ENCODE results near the gene GLG1. TPM values are rescaled to one million over a fixed set of nuclear protein-coding genes. Genes with fewer than 3 reads are reported as not detected.
"Not testable (repeated sequence)": the region's sequence is repeated elsewhere in the genome, so short reads cannot be mapped to it uniquely, and the experiment has no call there.

The GLG1 gene
- total and polyA plus RNA-seq, 2 donors: 74.8 to 164 TPM

DNA sequence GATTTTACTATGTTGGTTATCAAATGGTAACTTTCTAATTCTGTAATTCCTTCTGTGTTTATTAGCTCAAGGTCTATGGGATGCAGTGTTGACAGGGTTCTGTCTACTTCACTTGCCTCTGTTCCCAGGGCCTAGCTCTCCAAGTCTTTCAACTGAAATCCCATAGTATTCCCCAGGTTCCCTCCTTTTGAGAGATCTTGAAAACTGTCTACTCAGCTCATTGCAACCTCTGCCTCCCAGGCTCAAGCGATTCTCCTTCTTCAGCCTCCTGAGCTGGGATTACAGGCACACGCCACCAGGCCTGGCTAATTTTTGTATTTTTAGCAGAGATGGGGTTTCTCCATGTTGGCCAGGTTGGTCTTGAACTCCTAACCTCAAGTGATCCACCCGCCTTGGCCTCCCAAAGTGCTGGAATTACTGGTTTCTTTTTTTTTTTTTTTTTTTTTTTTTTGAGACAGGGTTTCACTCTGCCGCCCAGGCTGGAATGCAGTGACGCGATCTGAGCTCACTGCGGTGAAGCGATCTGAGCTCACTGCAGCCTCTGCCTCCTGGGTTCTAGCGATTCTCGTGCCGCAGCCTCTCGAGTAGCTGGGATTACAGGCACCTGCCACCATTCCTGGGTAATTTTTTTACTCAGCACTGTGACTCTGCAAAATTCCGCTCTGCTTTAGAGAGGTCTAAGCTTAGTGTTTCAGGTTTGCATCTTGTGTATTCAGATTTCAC, 163.1 kb downstream of the GLG1 start:
- H3K4me3 ChIP-seq (ENCODE audit: low read depth, low read length); H3K36me3 ChIP-seq (ENCODE audit: insufficient read depth); H3K27ac ChIP-seq (ENCODE audit: low read depth); H3K4me1 ChIP-seq (ENCODE audit: insufficient read depth); DNase-seq (ENCODE audit: extremely low spot score): not testable (repeated sequence)
- WGBS: 96% methylated on average over 13 of the region's 13 CpGs

DNA sequence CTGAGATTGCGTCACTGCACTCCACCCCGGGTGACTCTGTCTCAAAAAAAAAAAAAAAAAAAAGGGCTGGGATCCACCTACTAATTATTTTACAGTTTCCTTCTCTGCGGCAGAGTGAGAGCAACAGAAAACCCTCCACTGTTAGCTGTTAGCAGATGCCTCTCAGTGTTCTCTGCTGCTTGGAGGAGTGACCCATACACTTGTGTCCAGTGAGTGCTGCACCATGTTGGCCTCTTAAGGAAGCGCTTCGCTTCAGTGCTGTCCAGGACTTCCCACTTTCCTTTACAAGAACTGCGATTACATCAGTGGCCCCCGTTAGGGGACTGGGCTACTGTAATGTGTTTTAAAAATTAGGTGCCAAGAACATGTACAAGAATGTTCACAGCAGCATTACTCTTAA, 167.2 kb downstream of the GLG1 start:
- Histone ChIP-seq H3K36me3 (ENCODE audit: insufficient read depth) (no peaks in the 10 kb centered on the region), H3K4me3 (ENCODE audit: low read depth, low read length) (no peak overlapping the region), H3K4me1 (ENCODE audit: insufficient read depth) (no peaks in the 10 kb centered on the region), H3K27ac (ENCODE audit: low read depth) (no peak overlapping the region)
- 67% methylated on average over 7 of the region's 7 CpGs for WGBS
- DNase-seq (ENCODE audit: extremely low spot score): no peak

DNA sequence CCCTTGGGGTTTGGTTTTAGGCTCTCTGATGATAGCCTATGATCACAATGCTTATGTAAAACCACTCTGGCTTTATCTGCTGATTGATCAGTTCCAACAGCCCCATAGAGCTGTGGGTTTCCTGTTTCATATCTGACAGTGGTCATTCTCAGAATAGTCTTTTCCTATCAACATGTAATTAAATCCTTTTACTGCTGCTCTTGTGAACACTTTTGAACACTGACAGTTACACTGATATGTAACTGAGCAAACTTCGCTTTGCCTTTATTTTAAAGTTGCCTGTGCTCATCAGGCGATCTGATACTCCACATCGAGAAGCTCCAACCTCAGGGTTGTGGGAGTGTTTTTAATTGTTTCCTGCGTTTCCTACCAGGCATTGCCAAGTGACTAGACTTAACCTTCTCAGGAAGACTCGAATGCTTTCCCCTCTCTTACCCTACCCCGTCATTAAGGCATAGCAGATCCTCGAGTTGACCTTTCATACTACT, 168.4 kb downstream of the GLG1 start:
- H3K27ac ChIP-seq (ENCODE audit: low read depth): no peak overlapping the region
- H3K4me1 ChIP-seq (ENCODE audit: insufficient read depth): no peaks in the 10 kb centered on the region
- H3K4me3 ChIP-seq (ENCODE audit: low read depth, low read length): no peak overlapping the region
- WGBS: 72% methylated on average over 7 of the region's 7 CpGs
- DNase-seq (ENCODE audit: extremely low spot score): no peak
- no peaks in the 10 kb centered on the region for H3K36me3 ChIP-seq (ENCODE audit: insufficient read depth)

DNA sequence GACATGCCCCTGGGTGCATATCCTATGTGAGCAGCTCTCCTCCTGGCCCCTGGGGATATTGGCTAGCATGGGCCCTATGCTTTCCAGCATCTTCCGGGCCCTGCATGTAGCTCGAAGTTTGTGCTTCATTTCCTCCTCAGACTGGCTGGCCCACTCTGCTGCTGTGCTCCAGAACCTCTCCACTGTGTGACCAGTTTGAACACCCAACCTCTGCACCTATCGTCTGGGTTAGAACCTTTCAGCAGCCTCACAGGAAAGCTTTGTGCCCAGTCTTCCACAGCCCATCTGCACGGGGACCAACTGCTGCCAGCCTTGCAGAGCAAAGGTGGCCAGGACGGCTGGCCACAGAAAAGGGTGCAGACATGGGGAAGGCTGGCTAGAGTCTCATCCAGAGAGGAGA, 175.4 kb downstream of the GLG1 start:
- 85% methylated on average over 5 of the region's 5 CpGs for WGBS
- no peak overlapping the region for H3K4me3 ChIP-seq (ENCODE audit: low read depth, low read length)
- no peaks in the 10 kb centered on the region for H3K36me3 ChIP-seq (ENCODE audit: insufficient read depth)
- no peaks in the 10 kb centered on the region for H3K4me1 ChIP-seq (ENCODE audit: insufficient read depth)
- no peak for DNase-seq (ENCODE audit: extremely low spot score)
- H3K27ac ChIP-seq (ENCODE audit: low read depth): no peak overlapping the region

DNA sequence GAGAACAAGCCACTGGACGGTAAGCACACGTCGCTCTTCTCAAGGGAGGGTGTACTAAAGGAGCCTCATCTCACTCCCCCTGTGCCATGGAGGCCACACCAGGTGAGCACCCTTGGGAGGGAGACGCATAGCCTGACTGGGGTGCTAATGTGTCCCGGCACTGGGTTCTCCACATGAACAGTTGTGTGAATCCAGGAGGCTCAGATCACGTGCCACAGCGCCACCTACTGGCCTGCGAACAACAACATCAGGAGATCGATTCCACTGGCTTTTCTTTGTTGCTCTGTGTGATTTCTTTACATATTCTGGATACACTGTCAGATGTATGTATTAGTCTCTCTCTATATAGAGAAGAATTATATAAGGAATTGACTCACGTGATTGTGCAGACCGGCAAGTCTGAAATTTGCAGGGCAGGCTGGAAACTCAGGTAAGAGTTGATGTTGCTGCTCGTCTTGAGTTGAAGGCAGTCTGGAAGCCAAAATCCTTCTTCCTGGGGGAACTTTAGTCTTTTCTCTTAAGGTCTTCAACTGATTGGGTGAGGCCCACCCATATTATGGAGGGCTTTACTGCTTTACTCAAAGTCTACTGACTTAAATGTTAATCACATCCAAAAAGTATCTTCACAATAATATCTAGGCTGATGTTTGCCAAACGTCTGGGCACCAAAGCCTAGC, 176.7 kb downstream of the GLG1 start:
- WGBS: 30% methylated on average over 13 of the region's 13 CpGs
- not testable (repeated sequence) for H3K4me3 ChIP-seq (ENCODE audit: low read depth, low read length); H3K36me3 ChIP-seq (ENCODE audit: insufficient read depth); DNase-seq (ENCODE audit: extremely low spot score); H3K27ac ChIP-seq (ENCODE audit: low read depth); H3K4me1 ChIP-seq (ENCODE audit: insufficient read depth)

DNA sequence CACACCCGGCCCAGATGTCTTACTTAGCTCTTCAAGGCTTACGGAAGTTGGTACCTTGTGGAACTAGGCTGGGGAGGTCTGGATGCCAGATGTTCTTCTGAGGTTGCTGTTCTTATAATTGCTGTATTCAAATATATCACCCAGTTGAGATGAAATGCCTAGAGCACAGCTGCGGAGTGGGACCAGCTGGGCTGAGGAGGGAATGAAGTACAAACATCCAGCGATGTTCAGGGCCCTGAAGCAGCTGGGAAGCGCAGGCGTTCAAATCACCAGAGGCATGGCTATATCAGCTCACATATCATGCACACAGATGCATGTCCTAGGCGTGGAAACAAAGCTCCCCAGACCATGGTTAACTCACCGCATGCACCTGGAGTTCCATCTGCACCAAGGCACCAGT, 178.4 kb downstream of the GLG1 start:
- not testable (repeated sequence) for H3K4me1 ChIP-seq (ENCODE audit: insufficient read depth); H3K4me3 ChIP-seq (ENCODE audit: low read depth, low read length); DNase-seq (ENCODE audit: extremely low spot score); H3K27ac ChIP-seq (ENCODE audit: low read depth); H3K36me3 ChIP-seq (ENCODE audit: insufficient read depth)
- 68% methylated on average over 3 of the region's 8 CpGs for WGBS

DNA sequence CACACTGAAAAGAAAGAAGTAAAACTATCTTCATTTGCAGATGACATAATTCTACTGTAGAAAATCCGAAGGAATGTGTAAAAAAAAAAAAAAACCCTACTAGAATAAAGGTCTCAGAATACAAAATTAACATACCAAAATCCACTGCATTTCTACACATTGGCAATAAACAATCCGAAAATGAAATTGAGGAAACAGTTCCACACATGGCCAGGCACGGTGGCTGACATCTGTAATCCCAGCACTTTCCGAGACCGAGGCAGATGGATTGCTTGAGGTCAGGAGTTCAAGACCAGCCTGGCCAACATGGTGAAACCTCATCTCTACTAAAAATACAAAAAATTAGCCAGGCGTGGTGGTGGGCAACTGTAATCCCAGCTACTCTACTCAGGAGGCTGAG, 181.2 kb downstream of the GLG1 start:
- not testable (repeated sequence) for DNase-seq (ENCODE audit: extremely low spot score); H3K27ac ChIP-seq (ENCODE audit: low read depth); H3K36me3 ChIP-seq (ENCODE audit: insufficient read depth); H3K4me3 ChIP-seq (ENCODE audit: low read depth, low read length); H3K4me1 ChIP-seq (ENCODE audit: insufficient read depth)
- 57% methylated on average over 6 of the region's 6 CpGs for WGBS

DNA sequence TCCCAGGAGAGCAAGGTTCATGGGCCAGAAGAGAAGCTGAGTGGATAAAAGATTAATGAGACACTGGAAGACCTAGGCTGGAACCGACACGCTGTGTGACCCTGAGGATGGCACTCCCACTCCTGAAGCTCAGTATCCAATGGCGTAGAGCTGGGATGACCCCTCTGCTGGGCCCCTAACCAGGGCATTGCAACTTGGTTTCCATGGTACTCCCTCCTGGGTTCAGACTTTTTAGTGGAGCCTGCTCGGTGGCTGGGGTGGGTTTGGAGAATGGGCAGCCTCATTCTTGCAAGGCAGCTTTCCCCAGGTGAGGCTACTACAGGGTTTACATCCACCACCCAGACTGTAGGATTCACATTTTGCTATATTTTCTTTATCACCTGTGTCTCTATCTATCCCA, 183.2 kb downstream of the GLG1 start:
- 89% methylated on average over 4 of the region's 4 CpGs for WGBS
- DNase-seq (ENCODE audit: extremely low spot score); H3K36me3 ChIP-seq (ENCODE audit: insufficient read depth); H3K4me3 ChIP-seq (ENCODE audit: low read depth, low read length); H3K27ac ChIP-seq (ENCODE audit: low read depth); H3K4me1 ChIP-seq (ENCODE audit: insufficient read depth): not testable (repeated sequence)

DNA sequence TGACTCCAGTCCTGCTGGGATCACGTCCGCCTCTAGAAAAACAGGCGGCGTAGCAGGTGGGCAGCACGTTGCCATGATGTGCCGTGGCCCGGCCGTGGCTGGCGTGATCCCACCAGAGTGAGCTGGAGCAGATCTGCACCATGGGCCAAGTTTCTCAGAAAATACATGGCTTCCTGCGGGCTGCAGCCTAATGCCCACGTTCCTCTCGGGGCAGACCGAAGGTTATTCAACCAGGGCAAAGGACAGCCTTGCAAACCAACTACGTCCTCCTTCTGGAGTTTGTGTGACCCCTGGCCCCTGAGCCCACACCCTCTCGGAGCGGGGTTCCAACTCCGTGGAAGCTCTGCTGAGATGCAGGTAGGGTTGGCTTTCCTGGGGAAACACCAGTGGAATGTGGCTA, 184.8 kb downstream of the GLG1 start:
- not testable (repeated sequence) for H3K36me3 ChIP-seq (ENCODE audit: insufficient read depth); H3K4me3 ChIP-seq (ENCODE audit: low read depth, low read length); H3K4me1 ChIP-seq (ENCODE audit: insufficient read depth); H3K27ac ChIP-seq (ENCODE audit: low read depth); DNase-seq (ENCODE audit: extremely low spot score)
- WGBS: 86% methylated on average over 5 of the region's 17 CpGs

DNA sequence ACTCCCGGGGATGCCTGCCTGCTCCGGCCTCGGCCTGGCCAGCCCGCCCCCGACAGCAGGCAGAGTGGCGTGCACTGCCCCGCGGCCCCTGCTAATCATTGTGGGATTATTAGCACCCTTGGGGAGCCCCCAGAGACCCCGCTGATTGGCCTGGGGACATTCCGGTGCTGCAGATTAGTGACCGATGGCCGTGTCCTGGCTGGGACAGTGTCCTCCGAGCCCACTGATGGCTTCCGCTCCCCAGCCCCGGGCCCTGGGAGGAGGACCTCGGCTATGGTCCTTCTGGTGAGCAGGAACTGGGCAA, 185.5 kb downstream of the GLG1 start:
- H3K4me3 ChIP-seq (ENCODE audit: low read depth, low read length); H3K27ac ChIP-seq (ENCODE audit: low read depth); H3K4me1 ChIP-seq (ENCODE audit: insufficient read depth); DNase-seq (ENCODE audit: extremely low spot score); H3K36me3 ChIP-seq (ENCODE audit: insufficient read depth): not testable (repeated sequence)
- WGBS: 77% methylated on average over 6 of the region's 16 CpGs

DNA sequence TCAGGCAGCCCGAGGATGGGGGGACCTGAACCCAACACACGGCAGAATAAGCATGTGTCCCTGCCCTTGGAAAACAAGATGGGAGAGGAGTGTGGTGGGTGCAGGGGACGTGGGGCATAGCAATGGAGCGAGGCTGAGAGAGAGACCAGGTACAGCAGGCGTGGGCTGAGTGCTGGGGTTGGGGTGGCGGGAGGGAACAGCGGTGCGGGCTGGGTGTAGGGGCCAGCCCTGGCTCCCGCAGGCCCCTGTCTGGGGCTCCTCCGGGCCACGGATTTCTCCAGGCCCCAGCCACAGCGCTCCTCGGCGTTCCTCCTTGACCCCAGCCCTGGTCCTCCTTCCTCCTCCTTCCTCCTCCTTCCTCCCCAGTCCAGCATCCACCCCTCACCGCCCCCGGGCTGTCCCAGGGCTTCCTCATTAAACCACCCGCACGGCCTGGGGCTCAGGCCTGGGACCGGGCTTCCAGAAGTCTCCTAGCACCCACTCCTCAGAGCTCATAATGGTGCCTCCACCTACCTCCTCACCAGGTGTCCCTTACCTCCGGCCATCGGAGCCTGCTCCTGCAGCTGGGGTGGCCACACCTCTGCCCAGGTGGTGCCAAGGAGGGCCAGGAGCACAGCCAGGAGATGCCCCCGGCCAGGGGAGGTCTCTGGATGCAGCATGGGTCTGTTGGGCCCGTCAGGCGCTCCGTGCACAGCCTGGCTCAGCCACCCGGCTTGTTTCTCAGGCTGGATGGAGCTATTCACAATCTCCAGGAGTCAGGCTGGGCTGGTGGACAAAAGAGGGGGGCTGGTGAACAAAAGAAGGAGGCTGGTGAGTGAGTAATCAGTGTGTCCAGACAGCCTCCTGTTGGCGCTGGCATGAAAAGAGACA, 186.1 kb downstream of the GLG1 start, which contains the start of gene CLEC18B:
CLEC18B (minus strand) TSS at position 867 of the 870 bp plus-strand sequence; CDS start at position 659, 208 bp downstream.
- H3K4me1 ChIP-seq (ENCODE audit: insufficient read depth); DNase-seq (ENCODE audit: extremely low spot score); H3K4me3 ChIP-seq (ENCODE audit: low read depth, low read length); H3K27ac ChIP-seq (ENCODE audit: low read depth); H3K36me3 ChIP-seq (ENCODE audit: insufficient read depth): not testable (repeated sequence)
- WGBS: 69% methylated on average over 5 of the region's 27 CpGs

DNA sequence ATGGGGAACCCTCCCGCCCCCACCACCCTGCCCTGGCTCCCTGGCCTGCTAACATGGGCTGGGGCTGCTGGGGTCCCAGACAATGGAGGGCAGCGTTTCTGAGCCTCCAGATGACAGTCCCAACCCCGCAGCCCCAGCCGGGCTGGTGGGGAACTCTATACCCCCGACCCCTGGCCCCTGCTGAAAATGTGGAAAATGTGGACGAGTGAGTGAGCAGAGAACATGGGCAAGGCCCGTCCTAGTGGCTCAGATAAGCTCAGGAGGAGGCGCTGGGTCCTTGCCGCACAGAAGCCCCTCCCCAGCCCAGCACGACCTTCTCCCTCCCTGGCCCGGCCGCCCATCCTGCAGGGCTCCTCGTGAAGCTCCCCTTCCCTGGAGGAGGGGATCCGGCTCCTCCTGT, 187.1 kb downstream of the GLG1 start:
- H3K4me1 ChIP-seq (ENCODE audit: insufficient read depth); DNase-seq (ENCODE audit: extremely low spot score); H3K4me3 ChIP-seq (ENCODE audit: low read depth, low read length); H3K36me3 ChIP-seq (ENCODE audit: insufficient read depth); H3K27ac ChIP-seq (ENCODE audit: low read depth): not testable (repeated sequence)
- WGBS: 55% methylated on average over 8 of the region's 14 CpGs

DNA sequence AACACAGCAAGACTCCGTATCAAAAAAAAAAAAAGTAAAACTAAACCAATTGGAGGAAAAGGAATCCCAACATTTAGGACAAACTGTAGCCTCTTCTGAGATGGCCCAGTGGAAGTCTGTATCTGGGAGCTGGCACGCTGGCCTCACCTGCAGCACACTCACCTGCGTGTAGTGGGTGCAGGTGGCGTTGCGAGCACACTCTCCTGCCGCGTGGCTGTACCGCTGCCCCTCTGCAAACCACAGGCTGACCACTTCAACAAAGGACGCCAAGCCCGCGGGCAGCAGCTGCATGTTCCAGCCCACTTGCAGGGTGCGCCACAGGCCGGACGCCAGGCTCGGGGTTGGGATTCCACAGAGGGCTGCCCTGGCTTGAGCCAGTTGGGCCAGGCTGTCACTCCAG, 189.0 kb downstream of the GLG1 start:
- DNase-seq (ENCODE audit: extremely low spot score); H3K27ac ChIP-seq (ENCODE audit: low read depth); H3K4me1 ChIP-seq (ENCODE audit: insufficient read depth); H3K4me3 ChIP-seq (ENCODE audit: low read depth, low read length); H3K36me3 ChIP-seq (ENCODE audit: insufficient read depth): not testable (repeated sequence)
- 100% methylated on average over 3 of the region's 15 CpGs for WGBS

DNA sequence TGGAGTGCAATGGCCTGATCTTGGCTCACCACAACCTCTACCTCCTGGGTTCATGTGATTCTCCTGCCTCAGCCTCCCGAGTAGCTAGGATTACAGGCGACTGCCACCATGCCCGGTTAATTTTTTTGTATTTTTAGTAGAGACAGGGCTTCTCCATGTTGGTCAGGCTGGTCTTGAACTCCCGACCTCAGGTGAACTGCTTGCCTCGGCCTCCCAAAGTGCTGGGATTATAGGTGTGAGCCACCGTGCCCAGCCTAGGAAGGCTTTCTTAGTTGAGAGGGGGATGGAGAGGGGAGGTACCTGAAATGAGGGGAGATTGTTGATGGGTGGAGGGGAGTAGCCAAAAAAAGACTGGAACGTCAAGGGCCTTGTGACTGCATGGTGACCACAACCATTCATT, 193.0 kb downstream of the GLG1 start:
- not testable (repeated sequence) for H3K36me3 ChIP-seq (ENCODE audit: insufficient read depth); H3K4me3 ChIP-seq (ENCODE audit: low read depth, low read length); DNase-seq (ENCODE audit: extremely low spot score); H3K27ac ChIP-seq (ENCODE audit: low read depth); H3K4me1 ChIP-seq (ENCODE audit: insufficient read depth)
- 85% methylated on average over 7 of the region's 7 CpGs for WGBS

Data from urinary bladder (tissue), 4 donors.